GM21619 (cell line): ENCODE data around the gene SLC12A8.

Experiments used
- ATAC-seq: cut with Tn5 transposase; IDR thresholded peaks from one replicate; pipeline ENCODE4 v1.9.1; 2021; ENCODE audit not compliant: unreplicated experiment

SLC12A8 gene

DNA sequence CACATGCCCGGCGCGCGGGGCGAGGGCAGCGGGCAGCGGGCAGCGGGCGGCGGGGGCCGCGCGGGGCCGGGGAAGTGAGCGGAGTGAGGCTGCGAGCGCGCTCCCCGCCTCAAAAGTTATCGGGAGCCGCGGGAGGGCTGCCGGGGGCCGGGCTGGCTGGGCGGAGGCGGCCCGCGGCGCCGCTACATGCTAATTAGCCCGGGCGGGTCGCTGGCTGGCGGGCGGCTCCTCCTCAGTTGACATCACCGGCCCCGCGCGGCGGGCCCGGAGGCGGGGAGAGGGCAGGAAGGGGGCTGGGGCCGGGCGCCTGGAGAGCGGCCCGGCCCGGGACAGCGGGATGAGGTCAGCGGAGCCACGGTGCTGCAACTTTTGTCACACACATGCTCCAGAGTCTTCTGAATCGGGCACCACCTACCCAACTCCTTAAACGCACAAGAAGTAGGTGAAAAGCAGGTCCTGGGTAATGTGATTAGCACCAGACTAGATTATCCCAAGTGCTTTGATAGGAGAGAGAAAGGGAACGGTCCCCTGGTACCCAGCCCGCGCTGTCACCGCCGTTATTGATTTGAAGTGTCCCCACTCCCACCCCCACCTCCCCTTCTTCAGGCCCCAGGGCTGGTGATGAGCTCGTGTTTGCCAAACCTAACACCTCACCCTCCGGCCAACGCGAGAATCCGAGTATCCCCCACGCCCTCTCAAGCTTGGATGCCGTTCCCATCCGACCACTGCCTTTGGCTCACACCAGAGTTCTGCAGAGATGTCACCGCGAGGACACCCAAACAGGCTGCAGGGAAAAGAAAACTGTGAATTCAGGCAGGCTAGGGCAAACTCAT is 156.4 kb downstream of the SLC12A8 start, which contains the start of gene HEG1:
Gene HEG1, minus strand, starts transcription at position 85 of the 833 bp plus-strand sequence. CDS start 107 bp downstream, outside the sequence.
- peak; percentile 57 for ATAC-seq

DNA sequence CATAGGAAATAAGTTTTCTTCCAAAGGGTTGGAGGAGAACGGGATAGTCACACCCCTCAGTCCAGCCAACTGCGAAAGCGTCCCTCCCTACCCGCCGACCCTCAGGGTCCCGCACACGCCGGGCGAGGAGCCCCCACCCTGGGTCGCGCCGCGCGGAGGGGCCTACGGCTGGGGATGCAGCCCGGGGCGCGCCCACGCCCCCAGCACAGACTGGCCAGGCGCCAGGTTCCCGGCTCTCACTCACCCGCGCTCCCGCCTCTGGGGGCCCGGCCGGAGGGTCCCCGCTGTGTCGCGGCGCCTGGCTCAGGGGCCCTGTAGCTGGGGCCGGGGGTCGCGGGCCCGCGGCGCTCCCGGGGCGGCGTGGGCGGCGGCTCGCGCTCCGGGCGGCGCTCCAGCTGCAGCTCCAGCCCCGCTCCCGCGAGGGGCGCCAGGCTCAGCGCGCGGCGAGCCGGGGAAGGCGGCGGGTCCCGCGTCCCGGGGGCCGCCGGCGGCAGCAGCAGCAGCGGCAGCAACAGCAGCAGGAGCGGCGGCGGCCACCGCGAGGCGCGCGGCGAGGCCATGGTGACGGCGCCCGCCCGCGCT is 157.1 kb downstream of the SLC12A8 start:
- peak; percentile 16 for ATAC-seq

DNA sequence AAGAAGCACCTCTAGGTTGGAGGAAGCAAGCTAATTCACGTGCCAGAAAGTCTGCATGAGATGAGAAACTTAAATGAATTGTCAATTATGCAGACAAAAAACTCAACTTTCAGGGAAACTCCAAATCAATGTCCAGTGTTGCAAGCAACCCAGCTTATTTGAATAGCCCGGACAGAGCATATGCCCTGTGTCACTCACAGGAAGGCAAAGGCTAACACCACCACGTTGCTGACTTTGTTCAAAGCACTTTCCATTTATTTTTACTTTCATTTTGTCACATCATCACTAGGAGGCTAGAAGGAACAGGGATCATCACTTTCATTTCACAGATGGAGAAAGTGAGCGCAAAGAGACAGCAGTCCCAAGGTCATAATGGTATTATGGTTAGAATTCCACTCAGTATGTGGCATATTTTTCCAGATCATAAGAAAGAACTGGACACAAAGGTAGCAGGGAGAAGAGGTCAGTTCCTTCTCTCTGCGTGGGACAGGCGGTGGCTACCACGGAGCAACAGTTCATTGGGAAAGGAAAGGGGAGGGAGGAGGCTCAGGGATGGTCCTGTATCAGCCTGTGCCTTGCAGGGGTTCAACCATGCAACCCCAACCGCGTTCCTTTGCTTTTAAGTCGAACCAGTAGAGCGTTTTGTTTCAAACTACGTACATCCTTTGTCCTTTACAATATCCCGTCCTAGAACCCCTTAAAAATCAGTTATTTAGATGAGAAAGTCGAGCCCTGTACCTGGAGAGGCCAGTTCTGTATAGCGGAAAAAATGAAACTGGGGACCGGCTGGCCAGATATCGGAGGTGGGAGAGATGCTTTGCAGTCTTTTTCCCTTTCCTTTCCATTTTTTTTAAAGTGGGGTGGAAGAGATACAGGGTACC is 157.9 kb downstream of the SLC12A8 start:
- ATAC-seq: peak; percentile 38

DNA sequence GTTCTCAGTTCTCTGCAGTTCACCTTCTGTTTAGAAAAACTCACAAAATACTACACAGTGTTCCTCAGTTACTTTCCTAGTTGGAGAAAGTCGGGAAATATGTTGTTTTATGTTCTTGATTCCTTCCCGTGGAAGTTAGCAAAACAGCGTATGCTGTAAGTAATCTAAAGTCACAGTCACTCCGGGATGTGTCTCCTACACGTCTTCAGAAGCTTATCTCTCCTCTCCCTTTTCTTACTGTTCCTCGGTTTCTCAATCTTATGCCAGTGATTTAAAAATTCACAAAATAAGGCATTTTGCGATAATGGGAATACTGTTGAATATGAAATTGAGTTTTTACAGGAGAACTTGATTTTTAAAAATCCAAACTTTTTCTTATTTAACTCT is 158.5 kb downstream of the SLC12A8 start:
- no peak for ATAC-seq

DNA sequence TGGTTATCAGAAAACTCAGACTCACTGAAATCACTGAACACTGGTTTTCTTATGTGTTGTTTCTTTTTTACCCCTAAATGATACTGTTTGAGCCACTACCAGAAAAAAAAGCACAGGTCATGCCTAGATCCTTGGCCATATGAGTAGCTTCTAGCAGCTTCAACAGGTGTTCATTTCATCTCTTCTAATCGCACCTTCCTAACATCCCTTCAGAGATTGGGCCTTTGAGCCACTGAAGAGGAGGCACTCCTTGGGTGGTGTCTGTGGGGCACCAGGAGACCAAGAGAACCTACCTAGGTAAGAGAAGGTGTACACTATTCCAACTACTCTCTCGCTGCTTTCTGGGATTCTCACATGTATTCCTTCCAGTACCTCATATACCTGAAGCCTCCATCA is 159.2 kb downstream of the SLC12A8 start:
- no peak for ATAC-seq

DNA sequence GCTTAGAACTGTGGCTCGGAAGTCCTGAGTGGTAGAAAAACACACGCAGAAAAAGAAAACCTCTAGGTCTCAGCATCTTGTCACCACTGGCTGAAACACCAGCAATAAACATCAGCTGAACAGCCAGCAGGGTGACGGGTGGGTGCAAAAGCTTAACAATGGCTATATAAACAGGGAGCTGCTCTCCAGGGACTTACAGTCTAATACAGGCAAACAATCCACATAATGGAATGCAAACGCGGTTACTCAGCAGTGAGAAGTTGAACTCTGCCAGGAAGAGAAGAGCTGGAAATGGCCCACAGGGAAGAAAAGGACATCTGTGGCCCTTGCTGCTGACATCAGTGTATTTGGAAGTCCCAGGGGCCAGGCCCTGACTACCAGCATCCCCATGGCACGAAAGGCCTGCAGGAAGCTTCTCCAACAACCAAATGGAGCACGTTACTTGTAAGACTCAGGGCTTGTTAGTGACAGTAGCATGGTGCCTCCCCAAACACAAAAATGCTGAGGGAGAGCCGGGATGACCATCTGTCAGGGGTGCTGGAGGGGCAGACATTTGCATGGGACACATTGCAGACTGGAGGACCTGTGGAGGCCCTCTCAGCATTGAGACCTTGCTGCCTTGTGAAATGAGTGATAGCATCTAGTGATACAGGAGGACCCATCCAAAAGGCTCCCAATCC is 159.8 kb downstream of the SLC12A8 start:
- no peak for ATAC-seq

DNA sequence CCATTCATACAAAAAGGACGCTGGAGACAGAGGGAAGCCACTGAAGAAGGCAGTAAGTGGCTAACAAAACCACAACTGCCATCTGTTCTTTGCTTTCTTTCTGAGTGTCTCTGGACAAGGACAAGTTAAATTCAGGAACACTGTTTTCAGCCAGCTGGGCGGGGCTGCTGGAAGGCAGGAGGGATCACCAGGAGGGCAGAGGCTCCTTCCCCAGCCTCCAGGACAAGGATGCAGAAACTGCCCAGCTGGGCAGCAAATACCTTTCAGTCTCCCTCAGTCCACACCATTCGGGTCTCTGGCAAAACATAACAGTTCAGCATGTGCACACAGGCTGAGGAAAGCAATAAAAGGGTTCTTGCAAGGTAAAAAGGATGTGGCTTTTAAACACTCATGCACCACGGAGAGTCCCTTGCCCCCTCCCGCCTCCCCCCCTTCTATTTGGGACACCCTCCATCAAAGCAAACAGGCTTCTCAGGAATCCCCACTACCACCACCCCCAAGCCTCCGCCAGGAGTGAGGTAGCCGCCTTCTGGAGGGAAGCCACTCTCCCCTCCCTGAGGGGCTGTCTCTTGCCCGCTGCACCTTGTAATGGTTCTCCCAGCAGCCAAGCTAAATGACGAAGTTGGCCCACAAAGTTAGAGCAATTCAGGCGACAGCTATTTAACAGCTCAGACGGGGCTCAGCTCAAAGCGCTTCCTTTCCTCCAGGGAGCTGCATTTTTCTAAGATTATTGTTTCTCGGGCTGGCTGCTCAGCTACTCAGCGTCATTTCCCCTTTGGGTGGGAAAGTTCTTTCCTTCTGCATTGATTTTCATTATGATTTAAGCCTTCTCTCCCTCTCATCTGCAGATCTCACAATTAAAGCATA is 160.6 kb downstream of the SLC12A8 start:
- ATAC-seq: peak; percentile 24

DNA sequence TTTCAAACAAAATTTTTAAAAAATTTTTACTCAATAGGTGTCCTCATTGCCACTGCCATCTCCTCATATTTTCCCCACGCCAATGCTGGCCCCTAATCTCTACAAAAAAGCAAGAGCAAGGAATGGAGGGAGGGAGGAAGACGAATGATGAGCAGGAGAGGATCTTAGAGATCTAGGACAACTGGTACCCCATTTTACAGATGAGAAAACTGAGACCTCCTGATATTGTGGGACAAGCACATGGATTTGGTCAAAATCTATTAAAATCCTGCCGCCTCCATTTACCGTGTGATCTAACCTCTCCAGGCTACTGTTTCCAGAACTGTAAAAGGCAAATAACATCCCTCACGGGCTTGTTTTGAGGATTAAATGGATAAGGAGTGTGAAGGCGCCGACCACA is 161.3 kb downstream of the SLC12A8 start:
- no peak for ATAC-seq

DNA sequence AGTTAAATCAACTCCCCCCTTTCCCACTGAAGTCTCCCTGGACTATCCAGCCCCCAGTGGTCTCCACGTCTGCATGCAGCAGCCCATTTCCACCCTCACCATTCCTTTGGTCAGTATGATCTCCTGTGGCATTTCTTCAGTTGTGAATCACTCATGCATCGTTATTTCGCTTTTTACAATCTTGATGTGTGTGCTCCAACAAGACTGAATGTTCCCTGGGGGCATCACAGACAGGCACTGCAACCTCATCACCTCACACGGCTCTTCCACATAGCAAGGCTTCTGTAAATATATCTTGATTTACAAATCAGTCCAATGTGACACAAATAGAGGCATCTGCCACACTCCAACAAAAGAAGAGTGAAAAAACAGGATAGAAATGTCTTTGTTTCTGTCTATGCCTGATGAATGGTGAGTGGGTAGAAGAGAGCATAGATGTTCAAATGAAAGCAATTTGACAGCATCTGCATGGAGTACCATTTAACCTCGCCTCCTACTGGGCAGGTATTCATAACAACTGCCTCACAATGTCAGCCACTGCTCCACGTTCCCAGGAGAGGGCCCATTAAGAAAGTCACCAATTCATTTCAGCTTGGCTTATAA is 162.0 kb downstream of the SLC12A8 start:
- ATAC-seq: no peak

DNA sequence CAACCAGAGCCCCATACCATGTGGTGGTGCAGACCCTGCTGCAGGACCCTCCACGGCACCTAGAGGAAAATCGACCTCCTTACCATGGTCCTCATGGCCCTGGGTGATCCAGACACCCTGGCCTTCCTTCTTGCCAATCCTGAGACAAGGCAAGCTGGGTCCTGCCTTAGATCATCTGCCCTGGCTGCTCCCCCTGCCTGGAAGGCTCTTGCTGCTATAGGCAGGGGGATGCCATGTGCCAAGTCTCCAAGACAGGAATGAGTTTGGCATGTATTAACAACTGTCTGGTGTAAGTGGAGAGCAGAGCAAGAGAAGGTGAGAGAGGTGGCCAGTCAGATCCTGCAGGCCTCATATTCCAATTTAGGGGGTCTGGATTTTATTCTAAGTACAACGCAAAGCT is 164.3 kb downstream of the SLC12A8 start:
- ATAC-seq: no peak

DNA sequence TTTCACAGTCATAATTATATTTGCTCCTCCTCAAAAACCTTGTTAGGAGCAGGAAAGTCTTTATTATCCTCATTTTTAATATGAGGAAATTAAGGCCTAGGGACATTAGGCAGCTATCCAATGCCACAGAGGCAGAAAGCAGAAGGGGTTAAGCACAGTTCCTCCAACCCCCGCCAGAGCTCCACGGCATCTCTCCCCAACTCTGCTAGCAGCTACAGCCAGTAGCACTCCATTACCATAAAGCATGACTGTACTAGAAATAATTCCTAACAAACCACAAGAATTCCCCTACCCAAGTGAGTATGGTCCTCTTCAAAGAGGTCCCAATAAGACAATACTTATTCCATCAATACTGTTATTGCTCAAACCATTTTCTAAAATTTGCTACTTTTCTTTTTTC is 166.6 kb downstream of the SLC12A8 start:
- ATAC-seq: no peak

DNA sequence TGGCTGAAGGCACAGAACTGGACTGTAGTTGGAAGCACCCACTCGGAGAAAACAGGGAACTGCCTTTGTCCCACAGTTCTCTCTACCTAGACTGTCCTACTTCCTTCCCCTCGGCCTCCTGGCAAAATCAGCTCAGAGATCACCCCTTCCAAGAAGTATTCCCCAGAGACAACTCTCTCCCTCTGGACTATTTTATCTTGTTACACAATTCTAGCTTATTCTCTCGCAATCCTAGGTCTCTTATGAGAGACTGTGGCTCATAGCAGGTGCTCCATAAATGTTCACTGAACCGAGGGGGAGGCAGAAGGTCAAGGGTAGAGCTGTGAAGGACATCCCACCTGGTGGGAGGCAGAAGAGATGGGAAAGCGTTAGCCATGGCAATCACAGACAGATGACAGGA is 167.4 kb downstream of the SLC12A8 start:
- ATAC-seq: no peak

DNA sequence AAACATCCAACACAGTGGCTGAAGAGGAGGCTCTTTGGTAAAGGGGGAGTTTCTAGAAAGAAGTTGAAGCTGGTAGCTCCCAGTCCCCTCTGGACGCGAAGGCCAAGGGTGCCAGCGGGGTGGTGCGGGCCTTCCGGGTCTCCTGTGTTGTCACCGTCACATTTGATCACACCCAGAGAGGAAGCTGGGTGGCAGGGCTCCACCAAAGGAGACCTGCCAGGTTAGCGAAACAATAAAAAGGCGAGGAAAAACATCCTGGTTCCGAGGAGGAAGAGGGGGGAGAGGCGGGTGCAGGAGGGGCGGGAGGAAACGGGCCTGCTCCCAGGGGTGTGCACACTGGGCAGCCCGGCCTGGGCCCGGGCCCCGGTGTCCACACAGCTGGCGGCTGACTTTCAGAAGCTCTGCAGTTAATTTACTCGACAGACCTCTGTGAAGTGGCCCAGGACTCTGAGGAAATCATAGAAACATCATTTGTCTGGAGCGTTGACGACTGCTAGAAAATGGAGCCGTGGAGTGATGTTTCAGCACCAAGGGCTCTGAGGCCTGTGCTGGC is 168.9 kb downstream of the SLC12A8 start:
- ATAC-seq: no peak

DNA sequence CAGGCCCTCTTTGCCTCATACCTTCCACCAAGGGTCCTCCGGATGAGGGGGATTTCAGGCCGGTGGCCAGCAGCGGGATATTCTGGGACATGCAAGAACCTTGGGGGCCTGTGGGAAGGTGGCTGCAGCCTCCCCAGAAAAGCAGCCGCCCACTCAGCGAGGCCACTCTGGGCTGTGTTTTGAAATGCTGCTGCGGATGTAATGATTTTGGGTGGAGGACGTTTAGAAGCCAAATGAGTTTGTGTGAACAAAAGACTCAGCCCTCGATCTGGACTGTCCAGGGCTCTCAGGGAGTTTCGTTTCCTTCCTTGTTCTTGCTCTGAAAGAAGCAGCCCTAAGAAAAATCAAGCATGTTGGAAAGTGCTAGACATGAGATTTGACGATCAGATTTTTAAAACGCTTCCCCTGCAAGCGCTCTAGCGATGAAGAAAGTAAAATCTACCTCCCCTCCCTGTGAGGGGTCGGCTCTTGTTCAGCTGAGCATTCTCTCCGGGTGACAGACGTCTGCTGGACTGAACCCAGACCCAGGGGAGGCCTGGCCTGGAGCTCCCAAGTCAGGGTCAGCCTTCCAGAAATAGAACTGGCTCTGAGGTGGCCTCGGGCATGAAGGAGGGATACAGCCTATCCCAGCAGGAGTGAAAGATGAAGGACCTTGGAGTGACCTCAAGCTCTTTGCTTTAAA is 169.7 kb downstream of the SLC12A8 start:
- ATAC-seq: no peak

DNA sequence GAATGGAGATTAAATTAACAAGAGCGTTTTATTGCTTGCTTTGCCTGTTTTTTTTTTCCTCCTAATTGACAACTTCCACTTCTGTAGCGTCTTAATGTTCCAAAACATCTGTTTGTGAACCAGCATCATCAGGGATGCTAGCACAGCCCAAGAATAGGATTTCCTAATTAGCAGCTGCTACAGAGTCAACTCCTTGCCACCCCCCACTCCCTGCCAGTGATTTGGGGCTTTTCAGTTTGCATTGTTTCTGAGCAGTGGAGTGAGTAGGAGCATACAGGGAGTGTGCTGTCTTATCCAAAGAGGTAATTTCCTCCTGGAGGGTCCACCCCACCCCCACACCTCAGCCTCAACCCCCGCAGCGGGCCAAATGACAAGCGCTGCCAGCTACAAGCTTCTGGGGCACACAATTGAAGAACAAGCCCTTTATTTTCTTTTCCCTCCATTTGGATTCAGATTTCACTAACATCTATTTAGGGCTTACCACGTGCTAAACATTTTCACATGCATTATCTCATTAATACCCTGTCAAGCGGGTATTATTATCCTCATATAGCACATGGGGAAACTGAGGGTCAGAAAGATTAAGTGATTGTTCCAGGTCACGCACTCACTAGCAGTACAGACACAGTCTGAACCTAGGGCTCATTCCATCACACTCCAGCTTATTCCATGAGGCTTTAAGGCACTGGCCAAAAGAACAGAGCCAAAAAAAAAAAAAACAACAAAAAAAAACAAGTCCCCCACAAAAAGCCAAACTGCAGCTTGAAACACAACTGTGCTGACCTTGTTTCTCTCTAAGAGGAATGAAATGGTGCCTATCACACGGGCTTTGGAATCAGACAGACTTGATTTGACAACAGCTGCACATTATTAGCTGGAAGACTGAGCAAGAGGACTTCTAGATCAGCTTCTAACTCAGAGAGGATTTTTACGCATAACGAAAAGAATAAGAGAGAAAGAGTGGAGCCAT is 173.1 kb downstream of the SLC12A8 start:
- no peak for ATAC-seq

DNA sequence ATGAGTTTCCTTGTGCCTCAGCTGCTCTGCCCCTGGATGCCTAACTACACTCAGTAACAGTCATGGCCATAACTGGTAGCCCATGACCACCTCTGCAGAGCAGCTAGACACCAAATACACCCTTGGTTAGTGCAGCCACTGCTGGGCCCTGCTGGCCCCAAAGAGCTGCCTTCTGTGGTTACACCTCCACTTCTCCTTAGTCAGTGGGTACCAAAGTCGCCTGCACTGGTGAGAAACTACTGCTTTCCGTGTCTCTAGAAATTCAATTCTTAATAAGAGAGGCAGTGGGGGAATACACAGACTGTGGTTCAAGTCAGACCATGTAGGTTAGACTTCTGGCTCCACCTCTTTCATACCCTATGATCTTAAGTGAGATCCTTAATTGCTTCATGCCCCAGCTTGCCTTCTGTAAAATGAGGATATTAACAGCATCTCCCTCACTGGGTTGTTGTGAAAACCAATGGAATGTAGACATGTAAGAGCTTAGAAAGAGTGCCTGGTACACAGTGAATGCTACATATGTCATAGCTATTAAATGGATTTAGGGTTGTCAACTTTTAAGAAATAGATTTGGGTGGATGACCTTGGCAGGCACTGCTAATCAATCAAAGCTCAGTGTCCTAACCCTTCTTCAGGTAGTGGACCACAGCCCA is 174.9 kb downstream of the SLC12A8 start:
- no peak for ATAC-seq

DNA sequence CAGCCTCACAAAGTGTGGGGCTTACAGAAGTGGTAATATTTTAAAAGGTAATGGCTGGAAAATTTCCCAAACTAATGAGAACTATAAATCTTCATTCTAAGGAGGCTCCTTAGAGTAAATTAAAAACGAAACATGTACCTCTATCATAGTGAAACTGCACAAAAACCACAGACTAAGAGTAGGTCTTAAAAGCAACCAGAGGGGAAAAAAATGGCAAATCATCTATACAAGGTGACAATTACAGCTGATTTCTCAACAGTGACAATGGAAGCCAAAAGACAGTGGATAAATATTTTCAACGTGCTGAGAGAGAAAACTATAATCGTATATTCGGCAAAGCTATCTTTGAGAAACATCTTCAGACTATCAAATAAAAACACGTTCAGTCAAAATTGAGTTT is 177.3 kb downstream of the SLC12A8 start:
- ATAC-seq: peak; percentile 74
